Measurements from ENCODE around the gene PDCD4.

The PDCD4 gene

GRCh38 chr10:110843031-110843430 lies 28.7 kb upstream of the PDCD4 start:
- peak; percentile 50 for DNase-seq

GRCh38 chr10:110843796-110844616 lies 27.7 kb upstream of the PDCD4 start:
- no peak for DNase-seq

GRCh38 chr10:110844617-110844881 lies 27.2 kb upstream of the PDCD4 start:
- no peak for DNase-seq

DNA sequence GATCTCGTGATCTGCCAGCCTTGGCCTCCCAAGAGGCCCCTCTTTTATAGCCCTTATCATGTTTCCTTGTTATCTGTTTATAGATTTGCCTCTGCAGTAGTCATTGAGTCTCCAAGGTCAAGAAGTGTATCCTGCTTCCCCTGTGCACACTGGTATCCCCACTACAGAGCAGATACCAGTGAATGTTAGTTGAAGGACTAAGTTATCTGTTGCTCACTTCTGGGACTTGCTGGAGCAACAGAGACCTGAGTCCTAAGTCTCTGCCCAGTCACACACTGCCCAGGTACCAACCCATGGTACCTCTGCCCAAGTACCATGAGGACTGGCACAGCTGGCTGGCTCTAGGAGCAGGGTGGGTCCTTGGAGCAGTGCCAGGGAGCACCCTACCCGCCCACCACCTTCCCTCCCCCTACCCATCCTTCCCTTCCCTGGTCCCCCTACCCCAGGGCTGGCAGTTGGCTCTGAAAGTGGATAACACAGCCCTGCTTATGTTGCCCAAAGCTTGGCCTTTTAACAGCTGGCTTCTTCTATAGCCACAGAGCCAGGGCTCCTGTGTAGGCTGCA lies 26.5 kb upstream of the PDCD4 start:
- DNase-seq = no peak

- no peak for DNase-seq
Measured at GRCh38 chr10:110845756-110846620, 25.7 kb upstream of the PDCD4 start.

GRCh38 chr10:110847374-110847773 lies 24.4 kb upstream of the PDCD4 start:
- DNase-seq = no peak

DNA sequence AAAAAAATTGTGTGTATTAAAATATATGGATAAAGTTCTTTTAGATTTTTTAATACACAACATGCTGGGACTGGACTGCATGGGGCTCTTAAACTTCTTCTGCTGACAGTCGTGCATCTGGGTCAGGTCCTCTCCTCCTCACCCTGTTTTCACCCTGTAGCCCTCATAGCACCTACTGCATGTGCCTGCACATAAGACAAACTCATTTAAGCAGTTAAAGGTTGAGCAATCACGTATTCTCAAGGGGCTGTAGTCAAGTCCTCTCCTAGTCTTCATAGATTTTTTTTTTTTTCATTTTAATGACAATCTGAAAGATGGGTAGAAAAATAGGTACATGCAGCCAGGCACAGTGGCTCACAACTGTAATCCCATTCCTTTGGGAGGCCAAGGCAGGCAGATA lies 23.6 kb upstream of the PDCD4 start:
- no peak for DNase-seq

DNA sequence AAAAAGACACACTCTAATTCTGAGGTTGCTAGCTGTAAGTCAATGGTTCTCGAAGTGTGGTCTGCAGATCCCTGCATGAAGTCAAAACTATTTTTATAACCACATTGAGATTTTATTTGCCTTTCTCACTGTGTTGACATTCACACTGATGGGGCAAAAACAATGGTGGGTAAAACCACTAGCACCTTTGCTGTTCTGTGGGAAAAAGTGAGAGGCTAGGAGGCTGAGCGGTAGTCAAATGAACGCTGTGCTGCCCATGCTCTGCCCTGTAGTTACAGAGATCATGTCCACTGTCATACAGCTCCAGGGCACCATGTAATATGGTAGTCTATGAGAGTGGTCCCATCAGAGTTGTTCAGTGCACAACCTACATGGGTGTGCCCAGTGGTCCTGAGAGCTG lies 21.6 kb upstream of the PDCD4 start:
- no peak for DNase-seq

DNA sequence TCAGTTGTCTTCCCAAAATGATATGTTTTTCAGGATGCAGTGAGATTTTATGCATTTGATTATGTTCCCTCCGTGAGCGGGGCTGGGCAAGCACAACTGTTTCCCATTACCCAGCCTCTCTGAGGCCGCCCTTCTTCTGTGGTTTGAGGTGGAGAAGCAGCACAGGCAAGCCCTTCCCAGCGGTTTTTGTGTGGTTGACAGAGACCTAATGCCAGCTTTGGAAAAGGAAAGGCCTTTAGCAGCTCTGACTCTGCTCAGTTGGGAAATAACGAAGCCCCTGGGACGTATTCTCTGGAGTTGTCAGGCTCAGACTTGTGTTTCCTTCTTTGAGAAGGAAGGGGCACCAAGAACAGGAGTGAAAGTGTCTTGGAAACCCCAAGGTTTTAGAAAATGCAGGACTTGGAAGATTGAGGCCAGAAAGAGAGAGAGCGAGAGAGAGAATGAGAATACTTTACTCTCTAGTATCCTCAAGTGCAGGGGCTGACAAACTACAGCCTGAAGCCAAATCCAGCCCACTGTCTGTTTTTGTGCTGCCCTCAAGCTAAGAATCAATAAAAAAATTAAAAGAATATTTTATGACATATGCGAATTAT lies 20.6 kb upstream of the PDCD4 start:
- DNase-seq = no peak

DNA sequence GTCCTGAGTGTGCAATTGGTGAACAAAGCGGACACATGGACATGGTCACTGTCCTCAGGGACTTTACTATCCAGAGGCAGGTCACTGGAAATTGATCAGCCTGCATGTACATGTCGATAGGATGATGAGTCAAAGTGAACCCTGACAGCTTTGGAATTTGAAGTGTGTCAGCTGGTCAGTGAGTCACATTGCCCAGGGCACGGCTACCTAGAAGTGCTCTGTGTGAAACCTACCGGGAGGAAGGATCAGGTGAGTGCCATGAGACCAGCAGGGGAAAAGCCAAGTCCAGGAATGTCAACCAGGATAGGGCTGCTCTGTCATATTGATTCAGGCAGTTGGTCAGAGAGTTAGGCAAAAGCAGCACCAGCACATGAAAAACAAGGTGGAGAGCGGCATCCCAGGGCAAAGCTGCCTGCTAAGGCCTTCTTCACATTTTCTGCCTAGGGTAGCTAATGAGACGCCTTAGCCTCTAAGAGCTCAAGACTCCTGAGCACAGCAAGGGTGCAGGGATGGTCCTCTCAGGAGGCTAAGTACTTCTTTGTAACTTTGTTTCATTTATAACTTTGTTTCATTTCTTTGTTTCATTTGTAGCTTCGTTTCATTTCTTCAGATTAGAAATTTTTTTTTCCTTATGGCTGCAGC lies 19.4 kb upstream of the PDCD4 start:
- peak; percentile 63 for DNase-seq

- DNase-seq = no peak
Measured at GRCh38 chr10:110852947-110853346, 18.8 kb upstream of the PDCD4 start.

- no peak for DNase-seq
Measured at GRCh38 chr10:110853921-110854605, 17.7 kb upstream of the PDCD4 start.

DNA sequence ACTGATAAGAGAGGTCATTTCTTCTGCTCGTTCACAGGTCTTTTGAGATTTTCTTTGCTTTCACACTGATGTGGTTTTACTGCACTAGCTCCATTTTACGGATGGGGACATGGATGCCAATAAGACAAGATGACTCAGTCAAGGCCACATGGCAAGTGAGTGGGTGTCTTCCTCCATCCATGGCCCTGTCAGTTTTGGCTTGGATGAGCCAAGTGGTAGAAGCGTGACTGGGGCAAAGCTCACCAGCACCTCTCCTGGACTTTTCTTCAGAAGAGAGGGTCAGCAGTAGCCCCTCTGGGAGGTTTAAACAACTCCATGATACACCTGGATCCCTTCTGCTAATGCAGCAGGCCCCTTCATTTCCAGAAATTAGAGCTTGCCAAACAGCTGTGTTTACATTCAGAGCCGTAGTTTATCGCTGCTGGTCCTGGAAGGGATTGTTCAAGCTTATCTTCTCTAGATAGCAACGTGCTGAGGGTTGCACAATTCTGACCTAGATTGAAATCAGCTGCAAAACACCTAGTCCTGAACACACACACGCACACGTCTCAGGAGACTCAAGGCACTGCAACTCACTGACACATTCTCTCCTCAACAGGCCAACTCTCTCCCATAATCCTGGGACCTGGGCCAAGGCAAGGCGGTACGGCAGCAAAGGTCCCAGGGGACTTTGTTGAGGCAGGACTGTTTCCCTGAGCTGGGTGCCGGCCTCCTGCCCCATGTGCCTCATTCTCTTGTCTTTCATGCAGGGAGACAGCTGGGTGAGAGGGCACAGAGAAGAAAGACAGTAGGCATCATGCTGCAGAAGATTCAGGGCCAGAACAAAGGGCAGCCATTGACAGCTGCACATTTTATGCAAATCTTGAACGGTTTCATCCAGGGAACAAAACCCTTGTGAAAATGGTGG lies 14.2 kb upstream of the PDCD4 start:
- DNase-seq = peak; percentile 42

- no peak for DNase-seq
Measured at GRCh38 chr10:110858297-110858934, 13.3 kb upstream of the PDCD4 start.

- DNase-seq = no peak
Measured at GRCh38 chr10:110859206-110859972, 12.3 kb upstream of the PDCD4 start.

DNA sequence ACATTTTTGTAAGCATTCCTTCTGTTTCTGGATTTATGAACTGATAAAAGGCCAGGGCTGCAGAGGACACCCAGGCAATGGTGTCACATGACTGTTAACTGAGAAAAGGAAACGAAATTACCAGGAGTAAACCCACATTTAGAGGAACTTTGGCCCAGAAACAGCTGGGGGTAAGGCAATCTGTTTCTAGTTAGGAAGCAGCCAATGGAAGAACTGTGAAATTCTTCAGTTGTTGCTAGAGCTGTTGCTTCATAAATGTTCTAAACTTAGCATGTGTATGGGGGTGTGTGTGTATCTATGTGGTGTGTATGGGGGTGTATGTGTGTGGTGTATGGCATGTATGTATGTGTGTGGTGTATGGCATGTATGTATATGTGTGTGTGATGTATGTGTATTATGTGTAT lies 11.8 kb upstream of the PDCD4 start:
- DNase-seq = no peak

GRCh38 chr10:110860576-110861241 lies 11.0 kb upstream of the PDCD4 start:
- peak; percentile 37 for DNase-seq

DNA sequence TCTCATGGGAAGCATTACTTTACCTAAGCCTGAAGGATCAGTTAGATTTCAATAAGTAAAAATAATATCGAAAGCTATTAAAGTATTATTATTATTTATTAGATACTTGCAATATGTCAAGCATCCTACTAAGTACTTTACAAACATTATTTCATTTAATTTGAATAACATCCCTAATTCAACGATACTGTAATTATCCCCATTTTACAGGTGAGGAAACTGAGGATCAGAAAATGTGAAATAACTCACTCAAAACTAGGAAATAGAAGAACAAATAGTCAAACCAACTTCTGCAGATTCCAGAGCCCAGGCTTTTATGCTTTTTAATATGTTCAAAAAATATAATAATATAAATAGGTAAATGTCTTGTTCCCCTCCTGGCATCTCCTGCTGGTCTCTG lies 10.3 kb upstream of the PDCD4 start:
- DNase-seq = no peak

DNA sequence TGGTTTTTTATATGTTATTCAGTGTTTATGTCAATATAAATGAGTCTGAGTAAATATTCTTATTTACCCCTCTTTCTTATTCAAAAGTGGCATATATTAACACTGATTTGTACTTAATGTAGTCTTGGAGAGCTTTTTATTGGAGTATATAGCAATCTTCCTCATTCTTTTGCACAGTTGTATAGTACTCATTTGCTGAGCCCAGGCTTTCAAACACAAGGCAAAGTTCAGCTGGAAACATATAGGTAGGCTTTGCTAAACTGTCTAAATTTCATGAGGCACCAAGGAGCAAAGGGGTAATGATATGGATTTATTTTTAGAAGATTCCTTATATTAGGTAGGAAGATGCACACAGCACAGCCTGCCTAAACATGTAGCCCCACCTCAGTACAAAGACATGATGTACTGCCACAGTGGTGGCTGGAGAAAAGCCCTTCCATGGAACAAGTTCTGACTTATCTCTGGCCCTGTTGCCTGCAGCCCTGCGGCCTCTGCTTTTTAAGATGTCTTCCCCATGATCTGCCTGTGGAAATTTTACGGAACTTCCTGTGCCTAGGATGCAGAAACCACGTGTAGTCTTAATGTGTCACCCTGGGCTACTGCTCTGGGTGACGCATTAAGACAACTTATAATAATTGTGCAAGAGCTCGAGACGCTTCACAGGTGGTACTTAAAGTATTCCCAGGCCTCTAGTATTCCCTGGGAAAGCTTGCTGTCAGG lies 9.6 kb upstream of the PDCD4 start:
- DNase-seq = no peak

Measured in activated CD4-positive, alpha-beta T cell treated with anti-CD3 and anti-CD28 coated beads for 48 hours (primary cell).